WERI-Rb-1 (cell line): ENCODE data around the gene MAG.

ENCODE experiments used
- DNase-seq: peaks from one replicate; pipeline ENCODE4 v3.0.0-alpha.2; 2020
- H3K27ac ChIP-seq: fragments of 250-450 bp; sonication (Bioruptor Pico); 2 replicates; pipeline ENCODE4 v1.5.1; 2020; ENCODE audit warnings: mild to moderate bottlenecking, moderate library complexity
- H3K27me3 ChIP-seq: fragments of 250-450 bp; sonication (Bioruptor Pico); 2 replicates; pipeline ENCODE4 v1.5.1; 2021; ENCODE audit warnings: mild to moderate bottlenecking, low read depth, moderate library complexity; ENCODE audit not compliant: insufficient read depth, severe bottlenecking
- H3K36me3 ChIP-seq: fragments of 250-450 bp; sonication (Bioruptor Pico); 2 replicates; pipeline ENCODE4 v1.5.1; 2020; ENCODE audit warnings: mild to moderate bottlenecking, moderate library complexity
- H3K4me3 ChIP-seq: 2 replicates; pipeline ENCODE4 v1.5.1; 2011; ENCODE audit warnings: low read depth, mild to moderate bottlenecking, control low read depth, low read length
- H3K9me3 ChIP-seq: fragments of 250-450 bp; sonication (Bioruptor Pico); 2 replicates; pipeline ENCODE4 v1.5.1; 2021; ENCODE audit warnings: mild to moderate bottlenecking, moderate library complexity; ENCODE audit not compliant: severe bottlenecking
- TF ChIP-seq, protein P1 (sequence below): IDR thresholded peaks from 2 replicates; pipeline ENCODE4 v1.5.1; 2011; ENCODE audit warnings: low read depth, mild to moderate bottlenecking, control low read depth, inconsistent platforms, low read length

MAG gene

DNA sequence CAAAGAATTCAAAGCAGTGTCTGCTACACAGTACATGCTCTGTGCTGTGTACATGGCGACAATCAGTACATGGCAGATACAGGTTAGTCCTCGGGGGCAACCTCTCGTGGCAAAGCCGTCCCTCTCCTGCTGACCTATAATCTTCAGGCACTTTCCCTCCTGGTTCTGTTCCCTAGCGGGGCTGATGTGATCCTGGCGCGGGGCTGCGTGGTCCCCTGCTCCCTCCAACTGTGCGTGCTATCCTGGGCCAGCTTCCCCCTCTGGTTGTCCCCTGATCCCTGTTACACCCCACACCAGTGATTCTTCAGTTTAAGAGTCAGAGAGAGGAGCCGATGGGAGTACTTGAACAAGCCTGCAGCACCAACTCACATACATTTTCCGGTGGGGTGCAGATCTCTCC, 12.1 kb downstream of the MAG start:
- Histone ChIP-seq H3K27me3 (no peaks in the 10 kb centered on the region), H3K36me3 (no peaks in the 10 kb centered on the region), H3K27ac (no peak overlapping the region), H3K9me3 (no peaks in the 10 kb centered on the region), H3K4me3 (no peak overlapping the region)
- DNase-seq, result no peak
- TF ChIP-seq, protein P1, sequence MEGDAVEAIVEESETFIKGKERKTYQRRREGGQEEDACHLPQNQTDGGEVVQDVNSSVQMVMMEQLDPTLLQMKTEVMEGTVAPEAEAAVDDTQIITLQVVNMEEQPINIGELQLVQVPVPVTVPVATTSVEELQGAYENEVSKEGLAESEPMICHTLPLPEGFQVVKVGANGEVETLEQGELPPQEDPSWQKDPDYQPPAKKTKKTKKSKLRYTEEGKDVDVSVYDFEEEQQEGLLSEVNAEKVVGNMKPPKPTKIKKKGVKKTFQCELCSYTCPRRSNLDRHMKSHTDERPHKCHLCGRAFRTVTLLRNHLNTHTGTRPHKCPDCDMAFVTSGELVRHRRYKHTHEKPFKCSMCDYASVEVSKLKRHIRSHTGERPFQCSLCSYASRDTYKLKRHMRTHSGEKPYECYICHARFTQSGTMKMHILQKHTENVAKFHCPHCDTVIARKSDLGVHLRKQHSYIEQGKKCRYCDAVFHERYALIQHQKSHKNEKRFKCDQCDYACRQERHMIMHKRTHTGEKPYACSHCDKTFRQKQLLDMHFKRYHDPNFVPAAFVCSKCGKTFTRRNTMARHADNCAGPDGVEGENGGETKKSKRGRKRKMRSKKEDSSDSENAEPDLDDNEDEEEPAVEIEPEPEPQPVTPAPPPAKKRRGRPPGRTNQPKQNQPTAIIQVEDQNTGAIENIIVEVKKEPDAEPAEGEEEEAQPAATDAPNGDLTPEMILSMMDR, result no peak

DNA sequence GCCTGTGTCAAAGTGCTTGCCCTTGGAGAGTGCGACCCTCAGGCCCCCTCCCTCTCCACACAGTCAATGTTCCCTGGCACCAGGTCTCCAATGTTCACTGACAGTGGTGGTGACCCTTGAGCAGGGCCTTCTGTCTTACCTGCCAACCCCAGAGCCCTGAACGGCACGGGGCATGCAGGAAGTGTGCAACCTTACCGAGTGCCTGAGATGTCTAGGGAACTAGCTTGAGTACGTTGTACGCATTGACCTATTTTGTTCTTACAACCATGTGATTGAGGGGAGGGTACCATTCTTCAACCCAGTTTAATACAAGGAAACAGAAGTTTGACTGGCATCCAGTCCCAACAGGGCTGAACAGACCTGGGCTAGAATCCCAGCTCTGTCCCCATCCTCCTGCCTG, 13.2 kb downstream of the MAG start:
- no peak overlapping the region for H3K4me3 ChIP-seq
- H3K27me3 ChIP-seq, result no peaks in the 10 kb centered on the region
- TF ChIP-seq, protein P1, result no peak
- H3K9me3 ChIP-seq, result no peaks in the 10 kb centered on the region
- H3K27ac ChIP-seq, result no peak overlapping the region
- no peaks in the 10 kb centered on the region for H3K36me3 ChIP-seq
- DNase-seq, result no peak

DNA sequence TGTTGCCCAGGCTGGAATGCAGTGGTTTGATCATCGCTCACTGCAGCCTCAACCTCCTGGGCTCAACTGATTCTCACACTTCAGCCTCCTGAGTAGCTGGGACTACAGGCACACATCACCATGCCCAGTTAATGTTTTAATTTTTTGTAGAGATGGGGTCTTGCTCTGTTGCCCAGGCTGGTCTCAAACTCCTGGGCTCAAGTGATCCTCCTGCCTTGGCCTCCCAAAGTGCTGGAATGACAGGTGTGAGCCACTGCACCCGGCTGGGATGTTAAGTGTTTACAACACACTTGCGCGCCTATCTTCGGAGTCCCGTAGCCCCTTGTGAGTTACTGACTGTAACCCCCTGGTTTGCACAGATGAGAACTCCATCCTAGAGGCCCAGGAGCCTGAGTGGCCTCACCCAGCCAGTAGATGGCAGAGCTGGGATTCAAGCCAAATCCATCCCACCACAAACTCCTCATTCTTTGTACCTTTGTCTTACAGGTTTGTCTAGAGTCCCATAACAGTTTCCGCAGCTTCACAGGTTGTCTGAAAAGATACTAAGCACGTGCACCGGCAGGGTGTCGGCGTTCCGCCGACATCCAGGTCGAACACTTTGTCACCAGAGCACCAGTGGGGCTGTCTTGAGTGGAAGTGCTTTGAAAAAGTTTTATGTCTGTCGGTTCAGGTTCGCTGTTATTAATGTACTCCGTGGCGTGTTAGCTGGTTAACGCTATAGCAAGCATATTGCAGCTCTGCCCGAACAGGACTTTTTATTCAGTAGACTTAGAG, 14.7 kb downstream of the MAG start:
- no peak overlapping the region for H3K4me3 ChIP-seq
- H3K27me3 ChIP-seq, result no peaks in the 10 kb centered on the region
- no peaks in the 10 kb centered on the region for H3K36me3 ChIP-seq
- peak; percentile 44 for DNase-seq
- H3K27ac ChIP-seq, result no peak overlapping the region
- no peaks in the 10 kb centered on the region for H3K9me3 ChIP-seq
- TF ChIP-seq, protein P1, result peak; percentile 82

GRCh38 chr19:35307931-35308330, 16.0 kb downstream of the MAG start:
- H3K36me3 ChIP-seq, result no peaks in the 10 kb centered on the region
- no peaks in the 10 kb centered on the region for H3K27me3 ChIP-seq
- no peak overlapping the region for H3K27ac ChIP-seq
- no peak for DNase-seq
- H3K9me3 ChIP-seq, result no peaks in the 10 kb centered on the region
- TF ChIP-seq, protein P1, result no peak
- H3K4me3 ChIP-seq, result no peak overlapping the region

GRCh38 chr19:35308910-35309309, 16.9 kb downstream of the MAG start:
- Histone ChIP-seq H3K27ac (no peak overlapping the region), H3K36me3 (no peaks in the 10 kb centered on the region), H3K4me3 (no peak overlapping the region), H3K9me3 (no peaks in the 10 kb centered on the region), H3K27me3 (no peaks in the 10 kb centered on the region)
- no peak for DNase-seq
- TF ChIP-seq, protein P1, result no peak
